Measurements from ENCODE around the gene ERG. TPM values are rescaled to one million over a fixed set of nuclear protein-coding genes. Genes with fewer than 3 reads are reported as not detected.

ERG gene
- total and polyA plus RNA-seq, 2 of the 13 experiments (the other 11 are each of a cell fraction or from before 2014, with no cell fraction given), result not detected

DNA sequence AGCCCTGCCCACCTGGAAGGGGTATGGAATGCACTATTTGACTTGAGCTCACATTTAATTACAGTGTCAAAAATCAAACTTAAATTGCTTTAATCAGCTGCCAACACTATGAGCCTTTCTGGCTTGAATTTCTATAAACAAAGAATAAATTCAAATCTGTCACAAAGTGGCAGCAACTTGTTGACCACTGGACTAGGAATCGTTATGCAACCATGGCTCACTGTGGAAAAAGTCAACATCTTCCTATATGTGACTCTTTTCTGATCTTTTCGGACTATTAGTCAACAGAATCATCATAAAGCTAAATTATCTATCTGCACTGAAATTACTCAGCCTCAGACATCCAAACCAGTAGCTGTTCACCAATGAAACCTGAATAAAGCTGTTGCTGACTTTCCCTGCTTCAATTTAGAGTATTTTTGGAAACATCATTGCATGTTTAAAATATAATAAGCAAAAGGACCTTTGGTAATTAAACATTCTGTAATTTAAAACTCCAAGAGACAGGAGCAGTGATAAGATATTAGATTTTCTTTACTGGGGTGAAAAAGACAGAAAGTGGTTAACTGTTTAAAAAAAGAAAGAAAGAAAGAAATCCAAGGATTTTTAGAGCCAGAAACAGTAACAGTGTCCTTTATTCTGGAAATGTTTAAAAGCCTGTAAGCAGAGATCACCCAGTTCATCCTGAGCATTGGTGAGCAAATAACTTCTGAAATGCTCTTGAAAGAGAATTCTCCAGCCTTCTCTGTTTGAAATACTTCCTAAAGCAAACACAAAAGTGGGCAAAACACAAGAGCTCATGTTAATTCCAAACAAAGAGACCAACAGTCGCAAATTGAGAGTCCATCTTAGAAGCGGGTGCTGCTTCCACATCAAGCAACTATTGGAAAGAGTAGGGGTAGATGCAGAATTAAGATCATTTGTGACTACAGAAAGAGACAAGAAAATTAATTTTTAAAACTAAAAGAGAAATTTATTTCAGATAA lies 26.2 kb upstream of the ERG start (continued):
- TF ChIP-seq MED8 (CRISPR knock-in tag; IDR thresholded peaks at IDR 0.05; ENCODE audit: insufficient replicate concordance), result no peak
- no peak for TF ChIP-seq PHF8 (CRISPR knock-in tag; IDR thresholded peaks at IDR 0.05)
- no peak for TF ChIP-seq MLLT10 (CRISPR knock-in tag; IDR thresholded peaks at IDR 0.05)
- no peak for TF ChIP-seq PHF20 (CRISPR knock-in tag; IDR thresholded peaks at IDR 0.05)
- no peak for TF ChIP-seq MAZ (IDR thresholded peaks at IDR 0.05; ENCODE audit: borderline replicate concordance, low read depth, low read length)
- no peak for TF ChIP-seq MAZ (CRISPR knock-in tag; IDR thresholded peaks at IDR 0.05; ENCODE audit: low read depth)
- no peak for TF ChIP-seq DMAP1 (CRISPR knock-in tag; IDR thresholded peaks at IDR 0.05)
- TF ChIP-seq ZNF780A (CRISPR knock-in tag; IDR thresholded peaks at IDR 0.05), result no peak
- TF ChIP-seq, protein P1, sequence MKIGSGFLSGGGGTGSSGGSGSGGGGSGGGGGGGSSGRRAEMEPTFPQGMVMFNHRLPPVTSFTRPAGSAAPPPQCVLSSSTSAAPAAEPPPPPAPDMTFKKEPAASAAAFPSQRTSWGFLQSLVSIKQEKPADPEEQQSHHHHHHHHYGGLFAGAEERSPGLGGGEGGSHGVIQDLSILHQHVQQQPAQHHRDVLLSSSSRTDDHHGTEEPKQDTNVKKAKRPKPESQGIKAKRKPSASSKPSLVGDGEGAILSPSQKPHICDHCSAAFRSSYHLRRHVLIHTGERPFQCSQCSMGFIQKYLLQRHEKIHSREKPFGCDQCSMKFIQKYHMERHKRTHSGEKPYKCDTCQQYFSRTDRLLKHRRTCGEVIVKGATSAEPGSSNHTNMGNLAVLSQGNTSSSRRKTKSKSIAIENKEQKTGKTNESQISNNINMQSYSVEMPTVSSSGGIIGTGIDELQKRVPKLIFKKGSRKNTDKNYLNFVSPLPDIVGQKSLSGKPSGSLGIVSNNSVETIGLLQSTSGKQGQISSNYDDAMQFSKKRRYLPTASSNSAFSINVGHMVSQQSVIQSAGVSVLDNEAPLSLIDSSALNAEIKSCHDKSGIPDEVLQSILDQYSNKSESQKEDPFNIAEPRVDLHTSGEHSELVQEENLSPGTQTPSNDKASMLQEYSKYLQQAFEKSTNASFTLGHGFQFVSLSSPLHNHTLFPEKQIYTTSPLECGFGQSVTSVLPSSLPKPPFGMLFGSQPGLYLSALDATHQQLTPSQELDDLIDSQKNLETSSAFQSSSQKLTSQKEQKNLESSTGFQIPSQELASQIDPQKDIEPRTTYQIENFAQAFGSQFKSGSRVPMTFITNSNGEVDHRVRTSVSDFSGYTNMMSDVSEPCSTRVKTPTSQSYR (CRISPR knock-in tag; IDR thresholded peaks at IDR 0.05; ENCODE audit: borderline replicate concordance), result no peak
- TF ChIP-seq HES4 (CRISPR knock-in tag; IDR thresholded peaks at IDR 0.05; ENCODE audit: borderline replicate concordance), result no peak
- no peak for TF ChIP-seq MXD4 (CRISPR knock-in tag; IDR thresholded peaks at IDR 0.05)
- TF ChIP-seq AGO2 (optimal IDR thresholded peaks at IDR 0.05; ENCODE audit: low read depth, low read length), result no peak
- TF ChIP-seq CCDC6 (CRISPR knock-in tag; IDR thresholded peaks at IDR 0.05), result no peak
- TF ChIP-seq FOXA1 (IDR thresholded peaks at IDR 0.05), result no peak
- TF ChIP-seq FOXA1 (CRISPR knock-in tag; IDR thresholded peaks at IDR 0.05), result peak; percentile 77
- TF ChIP-seq HOXA3 (CRISPR knock-in tag; IDR thresholded peaks at IDR 0.05), result peak; percentile 32; the same call in 1 of the 2 replicates
- TF ChIP-seq SUZ12 (IDR thresholded peaks at IDR 0.05; ENCODE audit: low read depth, low read length), result no peak
- TF ChIP-seq ZSCAN12 (CRISPR knock-in tag; IDR thresholded peaks at IDR 0.05), result no peak
- TF ChIP-seq, protein P2, sequence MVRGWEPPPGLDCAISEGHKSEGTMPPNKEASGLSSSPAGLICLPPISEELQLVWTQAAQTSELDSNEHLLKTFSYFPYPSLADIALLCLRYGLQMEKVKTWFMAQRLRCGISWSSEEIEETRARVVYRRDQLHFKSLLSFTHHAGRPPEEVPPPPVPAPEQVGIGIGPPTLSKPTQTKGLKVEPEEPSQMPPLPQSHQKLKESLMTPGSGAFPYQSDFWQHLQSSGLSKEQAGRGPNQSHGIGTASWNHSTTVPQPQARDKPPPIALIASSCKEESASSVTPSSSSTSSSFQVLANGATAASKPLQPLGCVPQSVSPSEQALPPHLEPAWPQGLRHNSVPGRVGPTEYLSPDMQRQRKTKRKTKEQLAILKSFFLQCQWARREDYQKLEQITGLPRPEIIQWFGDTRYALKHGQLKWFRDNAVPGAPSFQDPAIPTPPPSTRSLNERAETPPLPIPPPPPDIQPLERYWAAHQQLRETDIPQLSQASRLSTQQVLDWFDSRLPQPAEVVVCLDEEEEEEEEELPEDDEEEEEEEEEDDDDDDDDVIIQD (CRISPR knock-in tag; IDR thresholded peaks at IDR 0.05; ENCODE audit: low read depth), result peak; percentile 26; the same call in 1 of the 2 replicates
- TF ChIP-seq MEF2D (CRISPR knock-in tag; IDR thresholded peaks at IDR 0.05), result no peak
- TF ChIP-seq NFYC (CRISPR knock-in tag; IDR thresholded peaks at IDR 0.05), result no peak
- TF ChIP-seq, protein P3, sequence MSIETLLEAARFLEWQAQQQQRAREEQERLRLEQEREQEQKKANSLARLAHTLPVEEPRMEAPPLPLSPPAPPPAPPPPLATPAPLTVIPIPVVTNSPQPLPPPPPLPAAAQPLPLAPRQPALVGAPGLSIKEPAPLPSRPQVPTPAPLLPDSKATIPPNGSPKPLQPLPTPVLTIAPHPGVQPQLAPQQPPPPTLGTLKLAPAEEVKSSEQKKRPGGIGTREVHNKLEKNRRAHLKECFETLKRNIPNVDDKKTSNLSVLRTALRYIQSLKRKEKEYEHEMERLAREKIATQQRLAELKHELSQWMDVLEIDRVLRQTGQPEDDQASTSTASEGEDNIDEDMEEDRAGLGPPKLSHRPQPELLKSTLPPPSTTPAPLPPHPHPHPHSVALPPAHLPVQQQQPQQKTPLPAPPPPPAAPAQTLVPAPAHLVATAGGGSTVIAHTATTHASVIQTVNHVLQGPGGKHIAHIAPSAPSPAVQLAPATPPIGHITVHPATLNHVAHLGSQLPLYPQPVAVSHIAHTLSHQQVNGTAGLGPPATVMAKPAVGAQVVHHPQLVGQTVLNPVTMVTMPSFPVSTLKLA (IDR thresholded peaks at IDR 0.05), result no peak
- TF ChIP-seq ZNF207 (IDR thresholded peaks at IDR 0.05; ENCODE audit: borderline replicate concordance), result no peak
- peak; percentile 95 for TF ChIP-seq ZNF7 (CRISPR knock-in tag; IDR thresholded peaks at IDR 0.05)
- TF ChIP-seq XBP1 (CRISPR knock-in tag; IDR thresholded peaks at IDR 0.05), result no peak

Data from HepG2 (cell line).